HFF-Myc (cell line): ENCODE measurements around the gene SERPINA12.

Experiments used
- DNase-seq: peaks from one replicate; pipeline ENCODE4 v3.0.0-alpha.2; 2011; ENCODE audit warnings: low read depth; ENCODE audit errors: extremely low read depth
- H3K4me3 ChIP-seq: replicated peaks from 2 replicates; pipeline ENCODE4 v1.5.1; 2011; ENCODE audit warnings: low read depth, mild to moderate bottlenecking, control low read depth, low read length
- TF ChIP-seq, protein P1 (sequence below): IDR thresholded peaks from 2 replicates; pipeline ENCODE4 v1.5.1; 2012; ENCODE audit warnings: mild to moderate bottlenecking, low read depth, low read length, control low read depth; ENCODE audit errors: missing control alignments

The SERPINA12 gene

DNA sequence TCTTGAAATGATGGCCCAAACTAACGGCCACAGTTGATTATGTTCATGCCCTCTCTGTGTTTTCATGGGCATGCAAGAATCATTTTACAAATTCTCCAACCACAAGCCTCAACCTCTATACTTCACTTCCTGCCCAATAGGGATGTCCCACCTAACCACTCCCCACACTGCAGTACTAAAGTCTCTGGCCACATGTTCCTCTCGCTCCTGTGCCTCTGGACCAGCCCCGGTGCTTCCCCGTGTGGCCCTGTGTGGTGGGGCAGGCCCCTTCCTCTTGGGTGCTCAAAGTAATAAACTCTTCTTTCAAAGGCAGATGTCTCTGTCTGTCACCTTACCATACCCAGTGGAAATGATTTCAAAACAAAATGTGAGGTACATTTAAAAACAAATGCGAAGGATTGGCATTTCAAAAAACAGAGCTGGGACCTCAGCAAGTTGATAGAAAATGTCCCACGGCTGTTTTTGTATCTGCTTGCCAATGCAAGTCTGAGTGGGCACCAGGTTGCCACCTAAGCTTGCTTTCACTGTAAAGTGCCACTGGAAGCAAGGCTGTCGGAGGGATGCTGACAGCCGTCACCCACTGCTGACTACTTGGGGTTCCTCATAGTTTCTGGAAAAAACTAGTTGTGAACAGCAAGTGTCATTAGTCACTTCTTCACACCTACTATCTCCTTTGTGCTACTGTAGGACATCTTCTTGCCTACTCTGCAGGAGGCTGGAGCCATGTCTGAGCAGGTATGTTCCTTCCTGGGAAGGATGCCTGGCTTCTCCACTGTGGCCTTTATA is 48.4 kb downstream of the SERPINA12 start:
- DNase-seq: no peak
- no peak overlapping the region for H3K4me3 ChIP-seq
- TF ChIP-seq, protein P1, sequence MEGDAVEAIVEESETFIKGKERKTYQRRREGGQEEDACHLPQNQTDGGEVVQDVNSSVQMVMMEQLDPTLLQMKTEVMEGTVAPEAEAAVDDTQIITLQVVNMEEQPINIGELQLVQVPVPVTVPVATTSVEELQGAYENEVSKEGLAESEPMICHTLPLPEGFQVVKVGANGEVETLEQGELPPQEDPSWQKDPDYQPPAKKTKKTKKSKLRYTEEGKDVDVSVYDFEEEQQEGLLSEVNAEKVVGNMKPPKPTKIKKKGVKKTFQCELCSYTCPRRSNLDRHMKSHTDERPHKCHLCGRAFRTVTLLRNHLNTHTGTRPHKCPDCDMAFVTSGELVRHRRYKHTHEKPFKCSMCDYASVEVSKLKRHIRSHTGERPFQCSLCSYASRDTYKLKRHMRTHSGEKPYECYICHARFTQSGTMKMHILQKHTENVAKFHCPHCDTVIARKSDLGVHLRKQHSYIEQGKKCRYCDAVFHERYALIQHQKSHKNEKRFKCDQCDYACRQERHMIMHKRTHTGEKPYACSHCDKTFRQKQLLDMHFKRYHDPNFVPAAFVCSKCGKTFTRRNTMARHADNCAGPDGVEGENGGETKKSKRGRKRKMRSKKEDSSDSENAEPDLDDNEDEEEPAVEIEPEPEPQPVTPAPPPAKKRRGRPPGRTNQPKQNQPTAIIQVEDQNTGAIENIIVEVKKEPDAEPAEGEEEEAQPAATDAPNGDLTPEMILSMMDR: no peak

- DNase-seq: no peak
- TF ChIP-seq, protein P1: no peak
- no peak overlapping the region for H3K4me3 ChIP-seq
These were observed 50.6 kb downstream of the SERPINA12 start for GRCh38 chr14:94458558-94459205.

- no peak overlapping the region for H3K4me3 ChIP-seq
- DNase-seq: no peak
- TF ChIP-seq, protein P1: no peak
These were observed 51.2 kb downstream of the SERPINA12 start for GRCh38 chr14:94458096-94458495.

DNA sequence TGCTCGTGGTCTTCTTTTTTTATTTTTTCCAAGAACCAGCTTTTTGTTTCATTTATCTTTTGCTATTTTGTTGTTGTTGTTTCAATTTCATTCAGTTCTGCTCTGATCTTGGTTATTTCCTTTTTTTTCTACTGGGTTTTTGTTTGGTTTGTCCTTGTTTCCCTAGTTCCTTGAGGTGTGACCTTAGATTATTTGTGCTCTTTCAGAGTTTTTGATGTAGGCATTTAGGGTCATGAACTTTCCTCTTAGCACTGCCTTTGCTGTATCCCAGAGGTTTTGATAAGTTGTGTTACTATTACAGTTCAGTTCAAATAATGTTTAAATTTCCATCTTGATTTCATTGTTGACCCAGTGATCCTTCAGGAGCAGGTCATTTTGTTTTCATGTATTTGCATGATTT is 53.3 kb downstream of the SERPINA12 start:
- DNase-seq: no peak
- TF ChIP-seq, protein P1: no peak
- no peak overlapping the region for H3K4me3 ChIP-seq

GRCh38 chr14:94451826-94452225 is 57.4 kb downstream of the SERPINA12 start:
- TF ChIP-seq, protein P1: no peak
- no peak overlapping the region for H3K4me3 ChIP-seq
- DNase-seq: no peak

DNA sequence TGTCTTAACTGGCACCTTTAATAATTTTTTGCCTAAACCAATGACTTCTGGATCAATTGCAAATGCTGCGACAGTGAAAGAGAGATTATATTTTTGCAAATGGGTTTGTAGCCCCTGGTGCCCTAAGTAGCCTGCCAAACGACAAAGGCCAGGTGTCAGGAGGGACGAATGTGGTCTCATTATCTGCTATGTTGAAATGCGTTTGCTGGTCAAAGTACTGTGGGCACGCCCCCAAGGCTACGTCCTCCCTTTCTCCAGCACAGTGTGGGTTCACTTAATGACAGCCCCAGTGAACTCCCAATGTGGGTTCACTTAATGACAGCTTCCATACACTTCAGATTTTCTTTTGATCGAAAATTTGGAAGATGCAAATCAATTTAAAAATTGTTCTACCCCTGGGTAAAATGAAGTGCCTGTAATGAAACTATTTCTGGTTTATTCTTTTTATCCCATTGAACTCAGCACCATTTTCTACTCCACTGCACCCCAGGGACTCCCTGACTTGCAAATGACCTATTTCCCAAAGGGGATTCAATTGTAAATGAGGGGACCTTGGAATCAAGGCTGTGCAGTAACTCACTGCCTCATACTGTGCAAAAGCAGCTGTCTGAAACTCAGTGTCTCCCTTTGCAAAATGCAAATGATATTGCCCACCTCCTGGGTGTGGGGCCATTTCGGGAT is 58.0 kb downstream of the SERPINA12 start:
- DNase-seq: no peak
- no peak overlapping the region for H3K4me3 ChIP-seq
- TF ChIP-seq, protein P1: no peak
